Measurements from ENCODE around the gene UBE2E2.

UBE2E2 gene

DNA sequence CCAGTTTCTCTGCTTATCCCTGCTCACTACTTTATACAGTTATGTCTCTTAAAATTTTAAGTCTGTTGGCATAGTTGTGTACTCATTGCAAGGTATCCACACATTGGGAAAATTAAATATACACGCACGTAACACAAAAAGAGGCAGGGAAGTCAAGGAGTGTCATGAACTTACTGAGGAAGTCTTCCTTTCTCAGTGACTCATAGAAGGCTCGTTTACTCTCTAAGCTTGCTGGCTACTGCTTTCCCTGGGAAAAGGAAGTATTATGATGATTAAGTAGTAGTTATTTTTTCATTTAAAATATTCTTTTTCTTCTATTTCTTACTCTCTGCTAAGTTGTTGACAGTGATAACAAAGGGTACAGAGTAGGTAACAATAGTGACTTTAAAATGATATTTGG lies 287.3 kb downstream of the UBE2E2 start:
- no peak for DNase-seq

DNA sequence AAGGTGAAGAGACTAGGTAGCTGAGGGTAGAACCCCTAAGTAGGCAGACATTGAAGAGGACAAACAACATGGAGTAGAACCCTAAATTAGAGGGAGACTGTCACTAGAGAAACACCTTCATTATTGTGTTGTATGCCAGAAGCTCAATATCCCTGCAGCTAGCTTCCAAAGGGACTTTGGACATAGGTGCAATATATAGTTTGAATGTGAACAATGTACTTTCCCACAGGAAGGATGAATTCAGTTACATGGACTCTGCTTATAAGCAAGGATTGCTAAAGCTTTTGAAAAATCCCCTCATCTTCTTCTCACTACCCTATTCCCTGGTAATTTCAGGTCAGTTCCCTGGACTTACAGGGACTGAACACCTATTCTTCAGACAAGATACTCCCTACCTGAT lies 288.9 kb downstream of the UBE2E2 start:
- no peak for DNase-seq

DNA sequence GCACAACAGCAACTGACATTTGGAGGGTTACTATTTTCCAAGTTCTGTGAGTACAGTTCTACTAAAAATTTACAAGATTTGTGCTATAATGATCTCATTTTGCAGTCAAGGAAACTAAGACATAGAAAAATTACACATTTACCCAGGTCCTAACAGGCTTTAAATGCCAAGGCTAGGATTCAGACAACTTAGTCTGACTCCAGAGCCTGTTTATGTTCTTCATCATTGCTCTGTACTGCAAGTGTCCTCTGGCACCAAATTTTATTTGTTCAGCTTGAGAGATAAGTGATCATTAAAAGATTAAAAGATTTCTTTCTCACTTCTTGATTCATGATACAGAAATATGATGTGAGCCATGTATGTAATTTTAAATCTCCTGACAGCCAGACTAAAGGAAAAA lies 290.8 kb downstream of the UBE2E2 start:
- no peak for DNase-seq

DNA sequence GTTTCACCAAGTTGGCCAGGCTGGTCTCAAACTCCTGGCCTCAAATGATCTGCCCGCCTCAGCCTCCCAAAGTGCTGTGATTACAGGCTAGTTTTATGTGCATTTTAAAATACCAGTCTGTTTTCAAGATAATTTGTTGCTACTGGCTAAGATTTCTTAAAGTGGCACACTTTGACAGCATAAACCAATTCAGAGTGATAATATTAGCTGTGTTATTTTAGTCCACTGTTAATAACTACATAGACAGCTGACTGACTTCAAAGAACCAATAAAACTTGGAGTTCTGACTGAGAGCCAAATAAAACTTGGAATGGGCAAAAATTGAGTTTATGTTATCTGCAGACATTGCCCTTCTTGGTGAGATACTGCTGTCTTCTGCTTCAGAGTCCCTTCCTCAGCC lies 291.8 kb downstream of the UBE2E2 start:
- DNase-seq = no peak

DNA sequence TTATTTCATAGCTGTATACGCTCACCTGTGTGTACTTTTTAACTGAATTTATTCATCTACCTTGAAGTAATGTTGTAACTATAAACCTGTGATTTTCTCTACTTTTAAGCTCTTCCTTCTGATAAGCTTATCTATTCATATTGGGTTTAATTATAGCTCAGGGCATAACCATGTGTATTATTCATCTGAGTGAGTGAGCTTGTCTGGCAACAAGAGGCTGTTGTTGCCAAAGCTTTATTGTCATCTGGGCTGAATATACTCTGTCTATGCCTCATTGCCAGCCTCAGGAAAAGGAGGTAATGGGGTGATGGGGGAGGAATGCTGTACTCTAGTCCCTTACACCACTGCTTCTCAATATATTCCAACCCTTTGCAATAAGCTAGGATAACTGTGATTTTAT lies 292.4 kb downstream of the UBE2E2 start:
- no peak for DNase-seq

GRCh38 chr3:23496165-23496564 lies 293.0 kb downstream of the UBE2E2 start:
- DNase-seq = no peak

DNA sequence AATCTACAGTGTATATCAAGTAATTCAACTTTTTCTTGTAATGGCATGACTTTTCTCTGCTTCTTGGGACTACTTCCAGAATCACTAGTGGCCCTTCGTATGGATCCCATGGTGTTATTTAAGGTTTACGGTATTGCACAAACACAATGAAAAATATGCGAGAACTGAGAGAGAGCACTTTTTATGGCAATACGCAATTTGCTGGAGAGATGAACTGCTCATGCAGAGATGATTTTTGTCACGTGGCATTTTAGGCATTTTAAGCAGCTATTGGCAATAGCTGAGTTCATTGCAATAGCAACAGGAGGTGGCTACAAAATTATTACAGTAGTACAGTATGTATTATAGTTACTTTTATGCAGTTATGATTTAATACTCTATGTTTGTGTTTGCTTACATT lies 294.0 kb downstream of the UBE2E2 start:
- DNase-seq = no peak

DNA sequence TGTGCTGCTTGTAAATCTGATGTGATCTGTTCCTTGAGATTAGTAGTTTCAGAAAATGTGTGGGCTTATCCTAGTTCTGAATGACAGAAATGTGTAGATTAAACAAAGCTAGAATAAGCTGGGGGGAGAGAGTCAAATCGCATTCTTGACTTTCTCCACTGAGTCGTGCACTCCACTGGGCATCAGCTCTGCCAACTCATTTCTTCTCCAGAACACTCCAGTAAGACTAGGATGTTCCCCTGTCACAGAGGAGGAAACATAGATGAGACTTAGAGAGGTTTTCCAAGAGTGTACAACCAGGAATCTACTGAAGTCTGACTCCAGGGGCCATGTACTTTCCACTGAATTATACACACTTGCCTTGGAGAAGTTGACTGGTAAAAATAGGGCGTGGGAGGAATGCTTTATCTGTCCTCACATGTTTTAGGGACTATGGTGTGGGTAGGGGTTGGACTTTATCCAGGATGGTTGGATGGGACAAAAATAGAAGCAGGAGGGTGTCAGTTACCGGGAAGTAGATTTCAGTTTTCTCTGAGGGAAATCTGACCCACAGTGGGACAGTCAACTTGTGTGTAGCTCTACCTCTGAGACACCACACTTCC lies 298.2 kb downstream of the UBE2E2 start:
- no peak for DNase-seq

DNA sequence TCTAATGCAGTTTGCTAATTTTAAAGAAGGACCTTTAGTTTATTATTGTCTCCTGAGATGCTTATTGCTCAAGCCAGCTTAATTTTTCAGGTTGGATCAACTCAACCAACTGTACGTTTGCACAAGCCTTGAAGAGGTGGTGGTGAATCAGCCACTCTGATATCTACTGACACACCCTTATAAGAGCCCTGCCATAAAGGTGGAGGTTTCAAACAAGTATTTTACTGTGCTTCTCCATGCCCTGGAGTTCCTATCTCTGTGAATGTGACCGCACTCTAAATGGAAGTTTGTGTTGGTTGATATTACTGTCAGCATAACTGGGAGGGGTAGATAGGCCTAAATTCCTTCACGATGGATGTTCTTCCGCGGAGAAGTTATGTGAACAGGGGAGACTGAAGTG lies 305.3 kb downstream of the UBE2E2 start:
- DNase-seq = no peak

GRCh38 chr3:23518441-23518840 lies 315.3 kb downstream of the UBE2E2 start:
- no peak for DNase-seq

GRCh38 chr3:23519314-23520208 lies 316.4 kb downstream of the UBE2E2 start:
- no peak for DNase-seq

GRCh38 chr3:23527326-23527725 lies 324.2 kb downstream of the UBE2E2 start:
- no peak for DNase-seq

DNA sequence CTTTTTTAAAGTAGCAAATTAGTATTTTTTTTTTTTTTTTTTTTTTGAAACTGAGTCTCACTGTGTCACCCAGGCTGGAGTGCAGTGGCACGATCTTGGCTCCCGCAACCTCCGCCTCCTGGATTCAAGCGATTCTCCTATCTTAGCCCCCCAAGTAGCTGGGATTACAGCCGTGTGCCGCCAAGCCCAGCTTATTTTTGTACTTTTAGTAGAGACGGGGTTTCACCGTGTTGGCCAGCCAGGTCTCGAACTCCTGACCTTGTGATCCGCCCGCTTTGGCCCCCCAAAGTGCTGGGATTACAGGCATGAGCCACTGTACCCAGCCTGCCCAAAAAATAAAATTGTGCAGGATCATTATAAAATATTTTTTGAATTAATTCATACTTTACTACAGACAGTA lies 330.5 kb downstream of the UBE2E2 start:
- no peak for DNase-seq

DNA sequence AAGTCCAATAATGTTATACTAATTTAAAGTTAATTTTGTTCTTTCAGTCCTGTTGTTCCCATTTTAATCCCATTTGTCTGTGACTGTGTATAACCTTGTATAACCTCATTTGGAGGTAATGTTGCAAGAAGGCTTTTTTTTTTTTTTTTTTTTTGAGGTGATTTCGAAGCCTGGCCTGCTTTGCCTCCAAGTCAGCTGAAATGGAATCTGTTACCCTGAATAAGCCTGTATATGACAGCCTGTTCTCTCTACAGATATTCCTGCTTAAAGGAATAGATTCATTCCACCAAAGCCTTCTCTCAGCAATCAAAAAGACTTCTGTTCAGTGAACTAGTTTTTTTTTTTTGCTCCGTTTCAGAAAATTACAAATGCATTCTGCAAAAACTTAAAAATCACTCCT lies 330.9 kb downstream of the UBE2E2 start:
- no peak for DNase-seq

DNA sequence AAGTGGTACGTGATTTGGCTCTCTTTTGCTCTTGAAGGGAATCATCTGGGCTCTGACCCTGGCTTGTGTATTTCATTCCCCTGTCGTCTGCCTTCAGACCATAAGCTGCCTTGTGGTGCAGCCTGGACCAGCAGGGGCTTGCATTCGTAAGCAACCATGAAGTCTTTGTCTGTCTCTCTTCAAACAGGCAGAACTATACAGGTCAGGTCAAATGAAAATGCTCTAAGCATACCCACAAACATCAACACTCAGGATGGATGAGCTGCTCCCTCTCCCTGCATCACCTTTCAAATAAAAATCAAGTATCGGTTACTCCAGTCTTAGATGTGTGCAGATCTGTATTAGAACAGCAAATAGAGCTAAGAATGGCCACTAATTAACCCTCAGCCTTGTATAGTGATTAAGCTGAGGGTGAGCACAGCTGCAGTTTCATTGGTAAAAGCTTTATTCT lies 334.0 kb downstream of the UBE2E2 start:
- DNase-seq = no peak

- DNase-seq = no peak
These were observed 336.1 kb downstream of the UBE2E2 start for GRCh38 chr3:23539185-23539584.

- DNase-seq = no peak
These were observed 337.5 kb downstream of the UBE2E2 start for GRCh38 chr3:23540600-23540999.

DNA sequence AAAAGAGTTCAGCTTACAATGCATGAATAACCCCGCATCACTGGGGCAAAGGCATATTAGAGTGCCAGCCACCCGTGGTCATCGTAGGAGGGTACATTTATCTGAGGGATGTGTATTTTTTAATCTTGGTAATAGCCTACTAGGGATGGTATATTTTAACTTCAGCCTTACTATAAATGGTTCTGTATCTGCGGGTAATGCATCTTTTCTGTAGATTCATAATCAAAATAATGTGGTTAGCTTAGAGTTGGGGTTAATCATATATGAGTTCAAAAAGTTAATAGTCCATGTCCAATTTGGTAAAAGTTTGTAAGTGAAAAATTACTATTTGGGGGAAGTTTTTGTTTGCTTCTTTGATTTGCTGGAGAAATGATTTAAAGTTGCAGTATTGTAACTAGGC lies 339.0 kb downstream of the UBE2E2 start:
- DNase-seq = no peak

DNA sequence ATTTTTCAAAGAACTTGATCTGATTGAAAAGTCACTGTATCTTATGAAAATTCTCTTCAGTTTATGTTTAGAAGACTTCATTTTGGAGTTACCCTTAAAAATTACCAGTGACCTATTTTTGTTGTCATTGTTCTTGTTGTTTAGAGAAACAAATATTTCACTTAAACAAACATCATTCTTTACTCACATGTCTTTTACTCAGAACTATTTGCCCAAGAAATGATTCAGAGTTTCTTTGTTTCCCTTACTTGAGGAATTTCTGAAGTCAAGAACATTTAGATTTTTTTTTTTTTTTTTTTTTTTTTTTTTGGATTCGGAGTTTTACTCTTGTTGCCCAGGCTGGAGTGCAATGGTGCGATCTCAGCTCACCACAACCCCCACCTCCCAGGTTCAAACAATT lies 343.1 kb downstream of the UBE2E2 start:
- DNase-seq = no peak

GRCh38 chr3:23547905-23548650 lies 345.0 kb downstream of the UBE2E2 start:
- DNase-seq = no peak

- DNase-seq = no peak
These were observed 345.6 kb downstream of the UBE2E2 start for GRCh38 chr3:23548706-23549105.

DNA sequence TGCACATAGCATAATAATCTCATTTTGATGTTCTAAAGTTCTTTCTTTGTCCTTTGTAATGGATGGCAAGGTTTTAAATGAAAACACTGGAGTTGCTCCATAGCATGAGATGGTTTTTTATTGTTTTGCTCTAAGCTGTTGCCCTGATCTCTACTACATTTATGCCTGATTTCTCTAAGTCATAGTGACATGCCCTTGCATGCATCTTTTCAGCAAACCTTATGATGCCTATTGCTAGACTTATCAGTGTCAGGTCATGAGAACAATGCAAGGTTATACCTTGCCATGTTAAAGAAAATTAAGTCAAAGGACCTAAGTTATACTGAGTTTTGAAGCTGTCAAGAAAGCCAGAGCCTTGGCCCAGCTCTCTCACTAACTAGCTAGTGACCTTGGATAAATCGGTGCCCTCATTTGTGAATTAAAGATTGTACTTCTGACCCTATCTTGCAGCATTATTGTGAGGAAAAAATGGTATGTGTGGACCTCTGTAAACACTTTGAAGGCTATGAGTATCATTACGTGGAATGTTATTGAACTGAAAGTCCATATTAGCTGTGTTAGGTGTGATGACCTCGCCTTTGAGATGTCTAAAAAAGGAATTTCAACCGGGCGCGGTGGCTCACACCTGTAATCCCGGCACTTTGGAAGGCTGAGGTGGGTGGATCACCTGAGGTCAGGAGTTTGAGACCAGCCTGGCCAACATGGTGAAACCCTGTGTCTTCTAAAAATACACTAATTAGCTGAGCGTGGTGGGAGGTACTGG lies 346.2 kb downstream of the UBE2E2 start:
- DNase-seq = no peak

DNA sequence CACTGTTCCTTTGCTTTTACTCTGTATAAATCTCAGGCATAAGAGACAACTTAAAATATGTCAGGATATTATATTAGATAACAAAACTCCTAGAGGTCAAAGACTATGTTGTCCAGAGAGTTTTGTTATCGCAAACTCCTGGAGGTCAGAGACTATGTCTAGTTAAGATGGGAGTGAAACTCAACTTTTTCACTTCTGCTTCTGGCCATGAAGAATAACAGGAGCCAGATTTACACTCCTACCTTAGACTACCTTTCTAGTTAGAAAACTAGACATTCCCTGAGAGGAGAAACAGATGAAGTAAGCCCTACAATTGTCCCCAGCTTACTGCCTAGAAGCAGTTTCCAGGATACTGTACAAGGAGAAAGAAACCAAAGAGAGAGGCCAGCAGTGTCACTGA lies 347.3 kb downstream of the UBE2E2 start:
- no peak for DNase-seq

Data from NCI-H2171 treated with DMSO at 0.1 percent for 48 hours (cell line).